HG03139 (cell line): ENCODE measurements around the gene AGAP1.
"Not testable (repeated sequence)": the region's sequence is repeated elsewhere in the genome, so short reads cannot be mapped to it uniquely, and the experiment has no call there.

Source experiments
- ATAC-seq: cut with Tn5 transposase; IDR thresholded peaks from one replicate; pipeline ENCODE4 v1.9.1; 2021; ENCODE audit not compliant: unreplicated experiment

The AGAP1 gene

DNA sequence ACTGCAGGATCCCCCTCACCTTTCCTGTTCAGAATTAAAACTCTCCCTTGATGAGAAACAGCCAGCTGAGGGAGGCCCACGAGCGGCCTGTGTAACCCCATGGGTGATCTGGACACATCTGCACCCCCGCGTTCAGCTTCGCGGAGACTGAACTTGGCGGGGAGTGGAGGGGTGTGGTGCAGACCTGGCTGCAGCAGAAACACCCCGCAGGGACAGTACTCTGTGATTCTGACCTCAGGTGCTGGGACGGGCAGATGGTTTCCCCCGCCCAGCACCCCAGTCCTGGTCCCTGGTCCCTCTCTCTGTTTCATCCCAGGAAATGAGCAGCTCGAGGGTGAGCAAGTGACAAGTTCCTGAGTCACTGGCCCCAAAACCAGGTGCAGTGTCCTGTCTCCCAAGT, 633.2 kb downstream of the AGAP1 start:
- ATAC-seq: no peak

DNA sequence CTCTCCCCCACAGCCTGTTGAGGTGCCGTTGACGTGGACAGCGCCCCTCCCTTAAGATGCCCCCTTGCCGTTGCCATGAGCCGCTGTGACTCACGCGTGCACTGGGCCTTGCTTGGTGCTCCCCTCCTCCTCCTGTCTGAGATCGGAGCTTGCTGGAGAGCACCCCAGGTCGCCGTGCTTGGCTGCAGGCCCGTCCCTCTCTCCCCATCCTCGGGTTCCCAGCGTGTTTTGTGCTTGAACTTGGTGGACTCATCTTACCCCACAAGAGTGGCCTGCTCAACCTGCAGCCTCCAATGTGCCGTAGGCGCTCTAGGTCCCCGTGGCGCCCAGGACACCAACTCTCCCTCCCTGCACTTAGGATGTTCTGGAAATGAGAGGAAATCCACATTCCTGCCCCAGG, 634.5 kb downstream of the AGAP1 start:
- ATAC-seq: no peak

GRCh38 chr2:236129935-236130334, 636.1 kb downstream of the AGAP1 start:
- no peak for ATAC-seq

GRCh38 chr2:236130349-236130998, 636.6 kb downstream of the AGAP1 start:
- no peak for ATAC-seq

- ATAC-seq: no peak
Measured at GRCh38 chr2:236131073-236131692, 637.3 kb downstream of the AGAP1 start.

GRCh38 chr2:236133410-236134012, 639.7 kb downstream of the AGAP1 start:
- ATAC-seq: no peak

DNA sequence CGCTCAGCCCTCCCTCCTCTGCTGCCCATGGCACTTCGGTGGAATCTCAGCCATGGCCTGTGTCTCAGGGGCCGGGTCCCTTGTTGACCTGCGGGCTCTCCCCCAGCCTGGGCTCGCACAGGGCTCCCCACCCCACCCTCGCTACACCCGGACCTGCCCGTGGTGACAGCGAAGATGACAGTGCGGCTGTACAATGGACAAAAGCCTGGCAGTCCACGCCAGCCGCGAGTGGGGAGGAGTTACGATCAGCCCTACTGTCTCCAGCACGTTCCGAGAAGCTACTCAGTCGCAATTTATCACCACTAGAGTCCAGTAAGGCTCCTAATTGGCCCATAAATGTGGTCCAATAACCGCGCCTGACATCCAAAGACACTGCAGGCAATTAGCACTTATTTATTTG, 642.7 kb downstream of the AGAP1 start:
- no peak for ATAC-seq

DNA sequence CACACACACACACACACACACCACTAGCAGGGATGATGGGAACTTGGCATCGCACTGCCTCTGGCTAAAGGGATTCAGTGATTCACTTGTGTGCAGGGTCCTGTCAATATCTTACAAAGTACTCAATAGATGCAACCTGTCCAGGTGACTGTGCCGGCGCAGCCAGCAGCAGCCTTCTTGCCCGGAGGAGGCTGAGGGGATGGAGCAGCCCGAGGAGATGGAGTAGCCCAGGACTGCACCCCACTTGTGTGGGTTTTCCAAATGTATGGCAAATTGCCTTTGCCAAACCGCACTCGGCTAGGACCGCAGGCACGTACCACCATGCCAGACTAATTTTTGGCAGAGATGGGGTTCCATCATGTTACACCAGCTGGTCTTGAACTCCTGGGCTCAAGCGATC, 643.2 kb downstream of the AGAP1 start:
- ATAC-seq: no peak

- not testable (repeated sequence) for ATAC-seq
Measured at GRCh38 chr2:236141616-236142015, 647.8 kb downstream of the AGAP1 start.

GRCh38 chr2:236143811-236144210, 650.0 kb downstream of the AGAP1 start:
- ATAC-seq: no peak

DNA sequence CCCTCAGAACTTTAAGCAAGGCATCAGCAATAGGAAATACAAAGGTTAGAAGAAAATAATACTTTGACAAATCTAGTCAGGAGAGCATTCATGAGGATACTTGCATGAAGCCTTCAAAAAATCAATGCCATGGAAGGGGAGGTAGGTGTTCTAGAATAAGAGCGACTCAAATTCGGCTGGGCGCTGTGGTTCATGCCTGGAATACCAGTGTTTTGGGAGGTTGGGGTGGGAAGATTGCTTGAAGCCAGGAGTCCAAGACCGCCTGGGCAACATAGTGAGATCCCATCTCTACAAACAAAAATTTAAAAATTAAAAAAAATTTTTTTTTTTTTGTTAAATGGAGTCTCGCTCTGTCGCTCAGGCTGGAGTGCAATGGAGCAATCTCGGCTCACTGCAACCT, 652.6 kb downstream of the AGAP1 start:
- ATAC-seq: no peak

- ATAC-seq: no peak
Measured at GRCh38 chr2:236155406-236155805, 661.6 kb downstream of the AGAP1 start.

GRCh38 chr2:236156095-236156859, 662.4 kb downstream of the AGAP1 start:
- no peak for ATAC-seq

DNA sequence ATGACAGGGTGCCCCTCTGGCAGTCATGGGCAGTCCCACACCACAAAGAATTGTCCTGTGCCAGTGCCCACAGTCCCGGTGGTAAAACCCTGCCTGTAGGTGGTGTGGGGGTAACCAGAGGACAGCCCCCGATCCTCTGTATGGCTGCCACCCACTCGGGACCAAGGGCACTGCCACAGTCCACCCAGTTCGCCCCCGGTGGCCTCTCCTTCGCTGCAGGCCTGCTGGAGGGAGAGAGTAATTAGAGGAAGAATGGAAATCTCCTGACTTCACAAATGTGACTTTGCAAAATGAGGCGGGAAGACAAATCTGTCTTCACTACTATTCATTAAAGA, 663.0 kb downstream of the AGAP1 start:
- ATAC-seq: no peak

DNA sequence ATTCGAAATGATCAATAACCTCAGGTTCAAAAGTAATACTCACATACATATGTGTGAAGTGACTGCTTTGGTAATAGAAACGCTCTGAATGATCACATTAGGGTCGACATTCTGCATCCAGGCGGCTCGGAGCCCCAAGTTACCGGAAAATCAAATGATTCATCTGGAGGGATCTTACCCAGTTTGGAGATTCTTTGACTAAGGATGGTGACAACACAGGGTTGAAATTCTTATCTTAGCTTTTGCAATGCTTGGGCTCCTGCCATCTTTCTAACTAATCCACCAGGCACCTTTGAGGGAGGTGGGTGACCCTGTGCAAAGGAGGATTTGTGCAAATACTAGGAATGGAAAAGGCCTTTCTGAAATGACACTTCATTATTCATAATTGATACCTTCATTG, 663.5 kb downstream of the AGAP1 start:
- ATAC-seq: no peak

GRCh38 chr2:236157815-236158498, 664.1 kb downstream of the AGAP1 start:
- no peak for ATAC-seq

DNA sequence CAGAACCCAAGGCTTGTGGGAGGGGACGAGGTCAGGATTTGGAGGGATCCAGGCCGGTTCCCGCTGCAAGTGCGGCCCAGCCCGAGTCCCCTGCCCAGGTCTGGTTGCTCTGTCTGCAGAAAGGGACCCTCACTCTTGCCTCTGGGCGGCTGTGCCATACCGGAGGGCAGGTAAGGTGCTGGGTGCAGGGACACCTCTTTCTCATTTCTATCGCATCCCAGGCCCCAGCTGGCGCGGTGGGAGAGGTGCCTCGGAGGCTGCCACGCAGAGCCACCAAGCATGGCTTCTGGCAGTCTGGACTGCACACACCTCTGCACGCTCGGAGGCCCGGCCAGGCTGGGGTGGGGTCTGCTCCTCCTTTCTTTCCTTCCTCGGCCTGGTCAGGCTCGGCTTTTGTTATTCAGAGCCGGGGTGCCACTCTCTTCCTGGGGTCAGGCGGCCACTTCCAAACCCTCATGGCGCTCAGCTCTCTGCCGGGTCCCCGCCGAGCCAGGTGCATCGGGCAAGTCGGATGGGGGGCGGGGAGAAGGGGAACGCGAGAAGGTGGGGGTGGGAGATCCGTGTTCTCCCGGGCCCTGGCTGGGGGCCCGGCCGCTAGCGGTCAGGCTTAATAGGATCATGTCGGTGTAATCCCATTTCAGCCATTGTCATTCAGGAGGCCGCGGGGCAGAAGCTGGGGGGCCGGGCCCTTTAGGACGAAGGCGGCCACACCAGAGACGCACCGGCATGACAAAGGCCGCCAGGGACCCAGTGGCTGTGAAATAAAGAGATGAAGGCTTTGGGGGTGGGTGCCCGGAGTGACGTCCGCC, 665.3 kb downstream of the AGAP1 start:
- ATAC-seq: no peak

DNA sequence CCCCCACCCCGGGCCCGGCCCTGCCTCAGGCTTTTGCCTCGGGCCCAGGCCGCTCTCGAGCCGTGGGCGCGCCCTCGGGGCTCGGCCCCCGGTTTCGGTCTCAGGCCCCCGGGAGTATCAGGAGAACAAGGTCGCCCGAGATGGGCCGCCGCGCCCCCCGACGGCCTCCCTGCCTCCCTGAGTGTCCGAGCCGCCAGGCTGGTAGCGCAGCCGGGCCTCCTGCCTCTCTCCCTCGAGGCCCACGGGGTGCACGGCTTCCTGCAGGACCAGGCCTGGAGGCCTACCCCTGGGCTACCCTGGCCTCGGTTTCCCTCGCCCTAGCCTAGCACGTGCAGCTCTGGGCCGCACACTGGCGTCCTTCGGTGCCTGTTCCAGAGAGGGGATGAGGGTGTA, 665.9 kb downstream of the AGAP1 start:
- ATAC-seq: no peak

- no peak for ATAC-seq
Measured at GRCh38 chr2:236160366-236161081, 666.7 kb downstream of the AGAP1 start.

- ATAC-seq: no peak
Measured at GRCh38 chr2:236161082-236161462, 667.2 kb downstream of the AGAP1 start.
